K562 (cell line): ENCODE data around the gene PTPRU. TPM values are rescaled to one million over a fixed set of nuclear protein-coding genes. Genes with fewer than 3 reads are reported as not detected.
A peak's percentile ranks its signal among the peaks of the same experiment; 100 is the strongest.

Experiments used
- ARHGAP35 ChIP-seq: fragments of 450-650 bp; IDR thresholded peaks from 2 replicates; pipeline ENCODE4 v1.6.1; 2018; ENCODE audit not compliant: partially characterized antibody
- EGR1 ChIP-seq: fragments of 450-650 bp; conservative IDR thresholded peaks from 2 replicates; pipeline ENCODE4 v1.6.1; 2017; ENCODE audit warnings: mild to moderate bottlenecking
- HBP1 ChIP-seq: fragments of 450-650 bp; formaldehyde crosslinking; IDR thresholded peaks from 2 replicates; pipeline ENCODE4 v1.4.0; 2022; ENCODE audit warnings: missing genetic modification characterization
- LARP7 ChIP-seq: fragments of 450-650 bp; IDR thresholded peaks from 2 replicates; pipeline ENCODE4 v1.6.1; 2016
- MGA ChIP-seq: fragments of 450-650 bp; IDR thresholded peaks from 2 replicates; pipeline ENCODE4 v1.6.1; 2016; ENCODE audit warnings: mild to moderate bottlenecking, moderate library complexity
- NONO ChIP-seq, 2 experiments: fragments of 200-400 bp in 1 of 2; fragments of 450-650 bp in 1 of 2; formaldehyde crosslinking in 1 of 2; IDR thresholded peaks; 2 replicates each; pipeline ENCODE4 v1.6.1; 2017; ENCODE audit warnings: low read depth in 2 of 2, mild to moderate bottlenecking in 2 of 2, moderate library complexity in 2 of 2, low read length in 1 of 2
- PHTF2 ChIP-seq: fragments of 250-450 bp; sonication (Bioruptor Pico); IDR thresholded peaks from 2 replicates; pipeline ENCODE4 v1.5.0; 2021; ENCODE audit warnings: mild to moderate bottlenecking
- POLR2H ChIP-seq: IDR thresholded peaks from 2 replicates; pipeline ENCODE4 v1.6.1; 2016; ENCODE audit warnings: missing genetic modification characterization, low read depth, mild to moderate bottlenecking, control low read depth, missing compliant biosample characterization, moderate library complexity
- PTRF ChIP-seq: fragments of 450-650 bp; IDR thresholded peaks from 2 replicates; pipeline ENCODE4 v1.6.1; 2016; ENCODE audit warnings: mild to moderate bottlenecking, missing genetic modification characterization, missing compliant biosample characterization
- SMC3 ChIP-seq: conservative IDR thresholded peaks from 2 replicates; pipeline ENCODE4 v1.6.1; 2011; ENCODE audit warnings: low read depth, low read length, improper control_type of control experiment; ENCODE audit not compliant: insufficient read depth
- SP2 ChIP-seq: IDR thresholded peaks from 2 replicates; pipeline ENCODE4 v1.6.1; 2011; ENCODE audit warnings: mild to moderate bottlenecking, low read depth, low read length, moderate library complexity; ENCODE audit not compliant: poor library complexity, severe bottlenecking; ENCODE audit errors: extremely low read depth
- STAT5A ChIP-seq: IDR thresholded peaks from 2 replicates; pipeline ENCODE4 v1.6.1; 2012; ENCODE audit warnings: low read length, inconsistent platforms, borderline replicate concordance
- TAF7 ChIP-seq: fragments of 450-650 bp; IDR thresholded peaks from 2 replicates; pipeline ENCODE4 v1.6.1; 2016; ENCODE audit warnings: missing genetic modification characterization, missing compliant biosample characterization
- TBL1XR1 ChIP-seq, 2 experiments: IDR thresholded peaks; 2 replicates each; pipeline ENCODE4 v1.6.1; 2012; ENCODE audit warnings: improper control_type of control experiment in 2 of 2, low read length in 2 of 2, mild to moderate bottlenecking in 1 of 2
- TCF7 ChIP-seq: sonication (generic); IDR thresholded peaks from 2 replicates; pipeline ENCODE4 v1.6.1; 2016; ENCODE audit warnings: antibody characterized with exemption, borderline replicate concordance
- USF1 ChIP-seq: sonication (generic); formaldehyde crosslinking; IDR thresholded peaks from 2 replicates; pipeline ENCODE4 v1.9.0; 2022; ENCODE audit warnings: mild to moderate bottlenecking, missing genetic modification reagents
- ZNF785 ChIP-seq: fragments of 250-450 bp; sonication (Bioruptor Pico); IDR thresholded peaks from 2 replicates; pipeline ENCODE4 v1.4.0; 2020; ENCODE audit warnings: mild to moderate bottlenecking
- polyA plus RNA-seq, 8 experiments: library from polyadenylated mRNA; depleted of rRNA in 4 of 8; stranded (reverse) in 5 of 8; unstranded in 3 of 8; fragments of >200 nt; fragmentation: Nextera tagmentation in 2 of 8; fragmentation: Illumina TruSeq in 1 of 8; extraction: Ambion mirVana in 2 of 8; extraction: Trizol in 1 of 8; gene quantifications; 2 replicates each; pipeline versions ENCODE4 v1.2.1 to v1.2.3, GENCODE V29; 2011 to 2014; ENCODE audit warnings: inconsistent platforms in 1 of 8, missing spikeins in 1 of 8
- total RNA-seq, 7 experiments: library from RNA; depleted of rRNA in 6 of 7; stranded (reverse); fragments of >200 nt in 6 of 7; fragmentation: Illumina TruSeq in 2 of 7; extraction: Trizol in 2 of 7; gene quantifications; 2 replicates each; pipeline versions ENCODE4 v1.2.1 to v1.2.3, GENCODE V29; 2011 to 2021; ENCODE audit warnings: low replicate concordance in 1 of 7

Gene PTPRU
- total and polyA plus RNA-seq, 9 of the 15 experiments (the other 6 are each of a cell fraction or from before 2014, with no cell fraction given): 0.01 to 2.9 (median 1.0) TPM

- TF ChIP-seq HBP1 (CRISPR knock-in tag): no peak
- no peak for TF ChIP-seq ZNF785 (CRISPR knock-in tag)
- TF ChIP-seq SP2: no peak
- no peak for TF ChIP-seq NONO (IDR thresholded peaks at IDR 0.05; ENCODE audit: low read depth in 2 of 2, low read length in 1 of 2)
- peak; percentile 75 for TF ChIP-seq ARHGAP35
- no peak for TF ChIP-seq MGA
- TF ChIP-seq TCF7: no peak
- TF ChIP-seq SMC3: no peak
- TF ChIP-seq LARP7: peak; percentile 91; the same call in 1 of the 2 replicates
- TF ChIP-seq STAT5A: no peak
- no peak for TF ChIP-seq POLR2H (tag)
- TF ChIP-seq TAF7 (tag): no peak
- no peak for TF ChIP-seq USF1
- TF ChIP-seq PTRF (tag): no peak
- 0 out of 4 replicates have a peak, but pooled peaks of 1 of the 2 experiments have one; percentile 3 for TF ChIP-seq TBL1XR1 (IDR thresholded peaks at IDR 0.05; ENCODE audit: low read length in 2 of 2)
- TF ChIP-seq EGR1: no peak
- TF ChIP-seq PHTF2: no peak
These were observed 398 bp downstream of the PTPRU start (continued) for GRCh38 chr1:29236712-29237128.
